ENCODE measurements around the gene CACNG7.
"Not testable (repeated sequence)": the region's sequence is repeated elsewhere in the genome, so short reads cannot be mapped to it uniquely, and the experiment has no call there.

The CACNG7 gene, protein sequence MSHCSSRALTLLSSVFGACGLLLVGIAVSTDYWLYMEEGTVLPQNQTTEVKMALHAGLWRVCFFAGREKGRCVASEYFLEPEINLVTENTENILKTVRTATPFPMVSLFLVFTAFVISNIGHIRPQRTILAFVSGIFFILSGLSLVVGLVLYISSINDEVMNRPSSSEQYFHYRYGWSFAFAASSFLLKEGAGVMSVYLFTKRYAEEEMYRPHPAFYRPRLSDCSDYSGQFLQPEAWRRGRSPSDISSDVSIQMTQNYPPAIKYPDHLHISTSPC

DNA sequence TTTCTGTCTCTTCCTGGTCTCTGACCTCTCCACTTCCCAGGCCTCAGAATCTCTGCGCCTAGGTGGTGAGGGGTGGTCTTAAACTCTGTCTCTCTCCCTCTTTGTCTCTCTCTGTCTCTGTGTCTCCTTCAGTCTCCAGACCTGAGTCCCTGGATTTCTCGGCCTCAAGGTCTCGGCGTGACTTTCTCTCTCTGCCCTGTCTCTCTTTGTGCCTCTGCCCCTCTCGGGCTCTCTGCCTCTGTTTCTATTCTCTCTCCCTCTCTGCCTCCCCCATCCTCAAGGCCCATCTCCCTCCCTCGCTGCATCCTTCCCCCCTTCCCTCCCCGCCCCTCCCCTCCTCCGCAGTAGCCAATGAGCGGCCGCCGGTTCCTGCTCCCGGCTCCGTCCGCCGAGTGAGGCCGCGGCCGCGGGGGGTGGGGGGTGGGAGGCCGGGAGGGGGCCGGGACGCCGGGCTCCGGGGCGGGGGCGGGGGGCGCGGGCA lies at the start of gene CACNG7:
TSS of gene CACNG7 (plus strand) at position 344 of the 481 bp plus-strand sequence. CDS start 3,554 bp downstream, outside the sequence.
- DNase-seq = no peak

DNA sequence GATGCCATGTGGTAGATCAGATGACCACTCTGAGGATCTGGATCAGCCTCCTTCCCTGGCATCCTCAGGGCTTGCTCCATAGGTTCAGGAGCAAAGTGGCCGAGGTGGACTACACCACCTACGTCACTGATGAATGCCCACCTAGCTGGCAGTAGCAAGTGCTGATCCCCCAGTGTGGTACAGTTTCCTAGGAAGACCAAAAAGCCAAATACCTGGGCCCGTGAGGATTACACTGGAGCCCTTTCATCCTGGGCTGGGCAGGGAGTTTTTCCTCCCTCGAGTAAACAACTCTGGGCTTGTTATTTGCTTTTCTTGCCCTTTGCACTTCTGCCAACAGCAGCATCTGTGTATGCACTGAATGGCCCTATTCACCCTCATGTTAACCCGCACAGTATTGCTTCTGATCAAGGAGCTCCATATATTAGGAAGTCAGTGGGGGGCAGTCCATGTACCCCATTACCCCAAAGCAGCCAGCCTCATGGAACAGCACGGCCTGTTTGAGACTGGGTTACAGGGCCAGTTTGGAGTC lies 44.7 kb upstream of the CACNG7 start:
- no peak for DNase-seq

DNA sequence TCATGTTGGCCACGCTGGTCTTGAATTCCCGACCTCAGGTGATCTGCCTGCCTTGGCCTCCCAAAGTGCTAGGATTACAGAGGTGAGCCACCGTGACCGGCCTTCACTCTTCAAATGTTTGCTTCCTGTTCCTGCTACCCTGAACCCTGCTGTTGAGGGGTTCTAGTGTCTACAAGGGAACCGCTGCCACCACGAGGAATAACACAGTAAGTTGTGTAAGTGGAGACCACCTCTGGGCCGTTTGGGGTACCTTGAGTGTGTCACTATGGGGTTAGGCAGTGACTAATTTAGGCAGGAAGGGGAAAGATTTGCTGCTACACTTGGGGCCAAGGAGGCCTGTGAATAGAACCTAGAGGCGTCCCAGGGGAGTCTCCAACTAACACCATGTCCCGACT lies 43.6 kb upstream of the CACNG7 start:
- DNase-seq = no peak

DNA sequence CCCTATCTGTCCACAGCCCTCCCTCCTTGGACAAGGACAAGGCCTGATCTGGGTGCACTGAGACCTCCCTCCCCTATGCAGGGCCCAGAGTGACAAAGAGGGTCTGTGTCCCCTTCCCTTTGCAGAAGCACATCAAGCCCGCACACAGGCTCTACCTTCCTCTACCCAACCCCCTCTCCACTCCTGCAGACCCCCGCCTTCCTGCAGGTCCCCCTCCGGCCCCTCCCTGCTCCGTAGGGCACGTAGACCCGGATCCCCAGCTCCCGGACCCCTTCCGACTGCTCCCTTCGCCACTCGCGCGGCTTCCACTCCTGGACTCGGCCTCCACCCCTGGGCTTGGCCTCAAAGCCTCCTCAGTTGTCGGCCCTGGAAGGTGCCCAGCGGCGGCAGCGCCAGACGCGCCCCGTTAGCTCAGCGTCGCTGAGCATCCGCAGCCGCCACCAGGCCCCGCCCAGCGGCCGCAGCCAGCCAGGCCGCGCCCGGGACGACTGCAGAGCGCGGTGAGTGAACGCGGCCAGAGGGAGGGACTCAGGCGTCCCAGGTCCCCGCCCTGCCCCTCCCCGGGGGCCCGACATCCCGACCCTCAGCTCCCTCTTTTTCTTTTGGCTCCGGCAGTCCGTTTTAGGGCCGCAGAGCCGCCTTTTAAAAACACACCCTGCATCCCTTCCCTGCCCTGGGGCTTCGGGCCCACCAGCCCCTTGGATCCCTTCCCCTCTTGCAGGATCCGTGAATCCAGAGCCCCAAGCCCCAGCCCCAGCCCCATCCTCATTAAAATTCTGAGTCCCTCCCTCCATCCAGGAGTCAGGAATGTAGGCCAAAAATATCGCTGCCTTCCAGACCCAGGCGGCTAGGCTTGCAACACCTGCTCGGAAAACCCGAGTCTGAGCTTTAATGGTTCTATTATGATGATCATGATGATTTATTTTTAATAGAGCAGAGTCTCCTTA lies 42.9 kb upstream of the CACNG7 start:
- DNase-seq = peak; percentile 65 to 68

DNA sequence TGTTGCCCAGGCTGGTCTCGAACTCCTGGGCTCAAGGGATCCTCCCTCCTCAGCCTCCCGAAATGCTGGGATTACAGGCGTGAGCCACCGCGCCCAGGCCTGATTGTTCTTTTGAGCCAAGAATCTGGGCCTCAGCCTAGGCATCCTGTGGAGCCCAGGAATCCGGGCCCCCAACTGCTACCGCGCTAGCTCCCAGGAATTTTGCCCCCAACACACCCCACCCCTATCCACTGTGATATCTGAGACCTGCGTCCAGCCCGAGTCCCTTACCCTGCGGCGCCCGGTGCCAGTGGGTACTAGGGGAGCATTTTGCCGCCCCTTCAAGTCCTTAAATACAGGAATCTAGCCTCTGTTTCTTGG lies 42.2 kb upstream of the CACNG7 start:
- no peak for DNase-seq

DNA sequence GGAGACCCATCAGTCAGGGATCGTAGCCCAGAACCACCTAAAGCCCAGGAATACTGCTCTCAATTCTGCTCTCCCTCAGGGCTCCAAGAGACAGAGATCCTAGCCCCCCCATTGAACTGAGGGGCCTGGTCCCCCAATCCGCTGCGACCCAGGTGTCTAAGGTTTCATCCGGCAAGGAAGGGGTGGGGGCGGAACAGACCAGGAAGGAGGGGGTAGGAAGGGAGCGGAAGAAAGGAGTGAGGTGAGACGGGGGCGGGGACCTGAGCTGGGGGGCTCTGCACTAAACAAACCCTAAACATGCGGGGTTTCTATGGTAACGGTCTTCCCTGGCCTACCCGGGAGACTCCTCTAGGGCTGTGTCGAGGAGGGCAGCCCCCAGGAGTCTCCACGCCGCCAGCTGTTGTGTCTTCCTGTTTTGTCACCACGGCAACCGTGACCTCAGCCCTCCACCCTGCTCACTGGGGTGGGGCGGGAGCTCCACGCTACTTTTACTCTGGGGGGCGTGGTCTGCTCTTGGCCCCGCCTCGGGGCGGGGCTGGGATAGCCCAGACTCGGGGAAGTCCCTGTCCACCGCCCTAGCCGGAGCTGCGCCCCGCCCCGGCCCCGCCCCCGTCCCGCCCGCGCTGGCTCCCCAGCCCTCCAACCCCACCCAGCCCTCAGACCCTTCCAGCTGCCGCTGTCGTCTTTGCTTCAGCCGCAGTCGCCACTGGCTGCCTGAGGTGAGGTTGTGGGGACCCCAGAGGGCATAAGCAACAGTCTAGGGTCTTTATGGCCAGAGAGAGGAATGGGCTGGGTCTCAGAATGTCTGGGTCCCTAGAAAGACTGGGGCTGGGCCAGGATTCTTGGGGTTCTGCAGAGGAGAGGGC lies 41.6 kb upstream of the CACNG7 start, which contains the start of gene MYADM:
TSS of gene MYADM (plus strand) at position 659 of the 866 bp plus-strand sequence. CDS start 5,647 bp downstream, outside the sequence.
- peak; percentile 98 to 99 for DNase-seq

DNA sequence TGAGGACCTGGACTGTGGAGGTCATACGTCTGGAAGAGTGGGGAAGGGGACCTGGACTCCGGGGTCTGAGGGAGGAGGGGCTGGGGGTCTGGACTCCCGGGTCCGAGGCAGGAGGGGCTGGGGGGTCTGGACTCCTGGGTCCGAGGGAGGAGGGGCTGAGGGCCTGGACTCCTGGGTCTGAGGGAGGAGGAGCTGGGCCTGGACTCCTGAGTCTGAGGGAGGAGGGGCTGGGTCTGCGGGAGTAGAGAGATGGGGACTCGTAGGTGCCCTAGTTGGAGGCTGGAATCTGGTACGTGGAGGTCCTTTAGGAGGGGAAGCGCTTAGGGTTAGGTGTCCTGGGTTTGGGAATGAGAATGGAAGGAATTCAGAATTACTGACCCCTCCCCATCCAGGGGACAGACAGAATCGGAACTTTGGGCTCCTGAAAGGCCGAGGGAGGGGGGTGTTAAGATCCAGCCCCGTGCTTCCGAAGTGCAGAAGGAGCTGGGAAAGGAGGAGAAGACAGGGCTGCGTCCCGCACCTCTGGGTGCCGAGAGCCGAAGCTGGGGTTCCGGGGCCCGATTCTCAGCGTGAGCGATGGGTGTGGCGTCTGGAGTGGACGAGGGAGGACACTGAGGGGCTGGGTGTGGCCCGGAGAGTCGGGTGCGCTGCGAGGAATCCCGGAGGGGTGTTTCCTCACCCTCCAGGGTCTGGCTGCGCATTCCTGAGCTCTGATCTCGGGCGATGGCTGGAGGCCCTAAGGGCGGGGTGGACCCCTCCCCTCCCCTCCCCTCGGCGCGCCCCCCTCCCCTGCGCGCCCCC lies 40.8 kb upstream of the CACNG7 start:
- DNase-seq = peak; percentile 44 to 51

DNA sequence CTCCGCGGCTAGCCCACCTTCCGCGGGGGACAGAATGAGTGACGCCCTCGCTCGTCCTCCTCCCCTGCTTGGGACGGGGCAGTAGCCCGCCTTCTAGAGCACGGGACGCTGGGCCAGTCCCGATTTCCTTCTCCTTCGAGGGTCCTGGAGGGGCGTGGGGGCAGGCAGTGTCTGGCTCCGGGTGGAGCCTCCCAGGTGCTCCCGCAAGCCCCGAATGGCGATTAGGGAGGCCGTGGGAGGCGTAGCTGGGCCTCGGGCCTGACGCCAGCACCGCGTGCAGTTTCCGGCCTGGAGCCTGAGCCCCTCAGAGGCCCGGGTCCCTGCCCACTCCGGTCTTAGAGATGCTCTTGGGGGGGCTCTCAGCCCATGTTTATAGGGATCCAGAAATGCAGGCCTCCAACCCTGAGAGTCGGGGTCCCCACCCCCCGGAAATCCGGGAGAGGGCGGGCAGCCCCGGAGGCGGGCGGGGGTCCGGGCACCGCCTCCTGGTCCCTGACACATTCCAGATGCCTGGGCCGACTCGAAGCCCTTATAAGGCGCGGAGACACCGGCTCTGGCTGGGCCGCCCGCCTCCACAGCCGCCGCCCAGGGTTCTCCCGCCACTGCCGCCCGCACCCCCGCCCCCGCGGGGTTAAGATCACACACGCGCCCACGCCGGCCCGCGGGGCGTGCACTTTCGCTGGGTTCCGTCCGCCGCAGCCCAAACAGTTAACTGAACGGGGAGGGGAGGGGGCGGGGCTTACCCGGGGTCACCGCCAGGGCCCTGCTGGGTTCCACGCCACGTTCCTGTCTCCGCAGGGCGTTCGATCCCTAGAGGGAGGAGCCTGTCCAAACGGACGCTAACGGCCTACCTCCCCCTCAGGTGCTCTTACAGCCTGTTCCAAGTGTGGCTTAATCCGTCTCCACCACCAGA lies 39.9 kb upstream of the CACNG7 start:
- peak; percentile 79 to 86 for DNase-seq

DNA sequence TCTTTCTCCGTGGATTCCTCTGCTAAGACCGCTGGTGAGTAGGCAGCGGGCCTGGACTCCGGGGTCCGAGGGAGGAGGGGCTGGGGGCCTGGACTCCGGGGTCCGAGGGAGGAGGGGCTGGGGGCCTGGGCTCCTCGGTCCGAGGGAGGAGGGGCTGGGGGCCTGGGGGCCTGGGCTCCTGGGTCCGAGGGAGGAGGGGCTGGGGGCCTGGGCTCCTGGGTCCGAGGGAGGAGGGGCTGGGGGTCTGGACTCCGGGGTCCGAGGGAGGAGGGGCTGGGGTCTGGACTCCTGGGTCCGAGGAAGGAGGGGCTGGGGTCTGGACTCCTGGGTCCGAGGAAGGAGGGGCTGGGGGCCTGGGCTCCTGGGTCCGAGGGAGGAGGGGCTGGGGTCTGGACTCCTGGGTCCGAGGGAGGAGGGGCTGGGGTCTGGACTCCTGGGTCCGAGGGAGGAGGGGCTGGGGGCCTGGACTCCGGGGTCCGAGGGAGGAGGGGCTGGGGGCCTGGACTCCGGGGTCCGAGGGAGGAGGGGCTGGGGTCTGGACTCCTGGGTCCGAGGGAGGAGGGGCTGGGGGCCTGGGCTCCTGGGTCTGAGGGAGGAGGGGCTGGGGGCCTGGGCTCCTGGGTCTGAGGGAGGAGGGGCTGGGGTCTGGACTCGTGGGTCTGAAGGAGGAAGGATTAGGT lies 39.1 kb upstream of the CACNG7 start:
- DNase-seq = not testable (repeated sequence)

DNA sequence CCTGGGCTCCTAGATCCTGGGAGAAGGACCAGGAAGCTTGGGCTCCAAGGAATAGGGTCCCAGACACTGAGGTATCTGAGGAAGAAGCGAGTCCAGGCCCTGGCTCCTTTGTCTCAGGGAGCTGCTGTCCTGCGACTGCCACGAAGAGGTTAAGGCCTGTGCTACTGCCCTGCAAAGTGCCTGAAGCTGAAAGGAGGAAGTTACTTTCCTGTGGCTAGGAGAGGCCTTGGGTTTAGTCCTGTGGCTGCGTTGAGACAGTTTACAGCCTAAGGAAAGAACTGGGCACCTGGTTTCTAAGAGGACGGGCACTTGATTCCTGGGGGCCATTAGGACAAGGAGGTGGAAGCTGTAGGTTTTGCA lies 38.6 kb upstream of the CACNG7 start:
- no peak for DNase-seq

DNA sequence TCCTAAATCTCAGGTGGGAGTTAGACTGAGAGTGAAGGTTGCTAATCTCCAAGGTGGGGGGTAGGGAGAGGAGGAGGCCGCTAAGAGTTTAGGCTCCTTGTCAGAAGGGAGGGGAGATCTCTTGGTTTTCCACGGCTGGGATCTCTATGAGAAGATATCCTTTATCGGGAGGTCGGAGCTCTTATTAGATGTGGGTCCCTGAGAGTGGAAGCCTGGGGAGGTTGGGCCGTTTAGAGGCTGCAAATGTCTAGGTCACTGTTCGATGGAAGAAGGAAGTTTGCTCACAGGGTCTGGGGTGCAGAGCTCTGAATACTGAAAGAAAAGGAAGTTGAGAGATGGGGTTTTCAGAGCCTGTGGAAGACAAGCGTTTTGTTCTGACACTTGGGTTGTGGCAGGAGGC lies 37.6 kb upstream of the CACNG7 start:
- DNase-seq = no peak

DNA sequence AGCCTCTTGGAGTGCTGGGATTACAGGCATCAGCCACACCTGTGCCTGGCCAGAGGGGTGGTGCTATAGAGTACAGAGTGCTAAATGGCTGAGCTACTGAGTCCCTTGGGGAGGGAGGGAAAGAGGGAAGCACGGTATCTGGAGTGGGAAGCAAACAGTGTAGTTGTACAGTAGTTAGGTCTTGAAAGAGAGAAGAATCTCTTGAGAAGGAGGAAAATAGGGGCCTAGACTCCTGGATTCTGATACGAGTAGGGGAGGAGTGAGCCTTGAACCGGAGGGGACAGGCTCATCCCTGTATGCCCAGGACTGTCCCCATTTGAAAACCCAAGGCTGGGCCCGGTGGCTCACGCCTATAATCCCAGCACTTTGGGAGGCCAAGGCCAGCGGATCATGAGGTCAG lies 36.3 kb upstream of the CACNG7 start:
- DNase-seq = no peak

DNA sequence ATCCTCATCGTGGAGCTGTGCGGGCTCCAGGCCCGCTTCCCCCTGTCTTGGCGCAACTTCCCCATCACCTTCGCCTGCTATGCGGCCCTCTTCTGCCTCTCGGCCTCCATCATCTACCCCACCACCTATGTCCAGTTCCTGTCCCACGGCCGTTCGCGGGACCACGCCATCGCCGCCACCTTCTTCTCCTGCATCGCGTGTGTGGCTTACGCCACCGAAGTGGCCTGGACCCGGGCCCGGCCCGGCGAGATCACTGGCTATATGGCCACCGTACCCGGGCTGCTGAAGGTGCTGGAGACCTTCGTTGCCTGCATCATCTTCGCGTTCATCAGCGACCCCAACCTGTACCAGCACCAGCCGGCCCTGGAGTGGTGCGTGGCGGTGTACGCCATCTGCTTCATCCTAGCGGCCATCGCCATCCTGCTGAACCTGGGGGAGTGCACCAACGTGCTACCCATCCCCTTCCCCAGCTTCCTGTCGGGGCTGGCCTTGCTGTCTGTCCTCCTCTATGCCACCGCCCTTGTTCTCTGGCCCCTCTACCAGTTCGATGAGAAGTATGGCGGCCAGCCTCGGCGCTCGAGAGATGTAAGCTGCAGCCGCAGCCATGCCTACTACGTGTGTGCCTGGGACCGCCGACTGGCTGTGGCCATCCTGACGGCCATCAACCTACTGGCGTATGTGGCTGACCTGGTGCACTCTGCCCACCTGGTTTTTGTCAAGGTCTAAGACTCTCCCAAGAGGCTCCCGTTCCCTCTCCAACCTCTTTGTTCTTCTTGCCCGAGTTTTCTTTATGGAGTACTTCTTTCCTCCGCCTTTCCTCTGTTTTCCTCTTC lies 35.1 kb upstream of the CACNG7 start:
- DNase-seq = no peak

DNA sequence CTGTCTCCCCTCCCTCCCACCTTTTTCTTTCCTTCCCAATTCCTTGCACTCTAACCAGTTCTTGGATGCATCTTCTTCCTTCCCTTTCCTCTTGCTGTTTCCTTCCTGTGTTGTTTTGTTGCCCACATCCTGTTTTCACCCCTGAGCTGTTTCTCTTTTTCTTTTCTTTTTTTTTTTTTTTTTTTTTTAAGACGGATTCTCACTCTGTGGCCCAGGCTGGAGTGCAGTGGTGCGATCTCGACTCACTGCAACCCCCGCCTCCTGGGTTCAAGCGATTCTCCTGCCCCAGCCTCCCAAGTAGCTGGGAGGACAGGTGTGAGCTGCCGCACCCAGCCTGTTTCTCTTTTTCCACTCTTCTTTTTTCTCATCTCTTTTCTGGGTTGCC lies 34.5 kb upstream of the CACNG7 start:
- DNase-seq = no peak

DNA sequence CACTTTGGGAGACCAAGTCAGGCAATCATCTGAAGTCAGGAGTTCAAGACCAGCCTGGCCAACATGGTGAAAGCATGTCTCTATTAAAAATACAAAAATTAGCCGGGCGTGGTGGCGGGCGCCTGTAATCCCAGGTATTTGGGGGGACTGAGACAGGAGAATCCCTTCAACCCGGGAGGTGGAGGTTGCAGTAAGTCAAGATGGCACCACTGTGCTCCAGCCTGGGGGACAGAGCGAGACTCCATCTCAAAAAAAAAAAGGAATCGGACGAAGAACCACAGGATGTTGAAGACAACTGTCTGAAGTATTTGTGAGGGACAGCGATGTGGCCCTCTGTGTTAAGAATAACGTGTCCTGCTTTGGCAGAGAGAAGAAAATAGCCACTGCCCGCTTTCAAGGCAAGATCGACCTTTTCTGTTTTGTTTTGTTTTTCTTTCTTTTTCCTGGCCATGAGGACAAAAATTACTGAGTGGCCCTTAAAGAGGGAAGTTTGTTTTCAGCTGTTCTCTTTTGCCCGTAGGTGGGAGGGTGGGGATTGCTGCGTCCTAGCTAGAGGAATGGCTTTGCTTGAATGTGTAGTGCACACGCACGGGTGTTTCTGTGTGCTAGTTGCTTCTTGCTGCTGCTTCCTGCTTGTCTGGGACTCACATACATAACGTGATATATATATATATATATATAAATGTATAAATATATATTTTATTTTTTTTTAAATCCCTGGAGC lies 33.3 kb upstream of the CACNG7 start:
- no peak for DNase-seq

DNA sequence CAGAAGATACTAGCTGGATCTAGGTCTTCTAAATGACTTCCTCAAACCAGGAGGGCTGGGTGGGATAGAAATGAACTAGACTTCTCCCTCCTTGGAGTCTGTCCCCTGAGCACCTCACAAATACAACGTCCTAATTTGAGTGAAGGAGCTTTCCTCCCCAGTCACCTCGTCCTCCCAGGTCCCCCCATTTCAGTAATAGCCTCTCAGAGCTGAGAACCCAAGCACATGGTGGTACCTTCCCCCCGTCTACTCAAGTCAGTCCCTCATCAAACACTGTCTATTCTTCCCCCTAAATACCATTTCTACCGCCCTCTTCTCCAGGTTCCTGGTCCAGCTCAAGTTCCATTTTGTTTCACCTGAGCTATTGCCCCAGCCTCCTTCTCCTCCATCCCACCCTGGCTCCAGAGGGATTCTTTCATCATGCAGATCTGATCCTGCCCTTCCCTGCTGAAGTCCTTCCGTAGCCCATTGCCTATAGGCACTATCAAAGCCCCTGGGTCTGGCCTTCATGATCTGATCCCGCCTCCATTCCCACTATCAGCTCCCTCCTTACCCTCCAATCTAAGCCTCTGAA lies 32.3 kb upstream of the CACNG7 start:
- DNase-seq = no peak

DNA sequence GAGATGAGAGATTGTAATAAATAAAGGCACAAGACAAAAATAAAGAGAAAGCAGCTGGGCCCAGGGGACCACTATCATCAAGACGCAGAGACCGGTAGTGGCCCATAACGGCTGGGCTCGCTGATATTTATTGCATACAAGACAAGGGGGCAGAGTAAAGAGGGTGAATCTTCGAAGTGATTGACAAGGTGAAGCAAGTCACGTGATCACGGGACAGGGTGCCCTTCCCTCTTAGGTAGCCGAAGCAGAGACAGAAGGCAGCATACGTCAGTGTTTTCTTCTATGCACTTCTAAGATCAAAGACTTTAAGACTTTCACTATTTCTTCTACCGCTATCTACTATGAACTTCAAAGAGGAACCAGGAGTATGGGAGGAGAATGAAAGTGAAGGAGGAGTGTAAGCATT lies 31.7 kb upstream of the CACNG7 start:
- no peak for DNase-seq

DNA sequence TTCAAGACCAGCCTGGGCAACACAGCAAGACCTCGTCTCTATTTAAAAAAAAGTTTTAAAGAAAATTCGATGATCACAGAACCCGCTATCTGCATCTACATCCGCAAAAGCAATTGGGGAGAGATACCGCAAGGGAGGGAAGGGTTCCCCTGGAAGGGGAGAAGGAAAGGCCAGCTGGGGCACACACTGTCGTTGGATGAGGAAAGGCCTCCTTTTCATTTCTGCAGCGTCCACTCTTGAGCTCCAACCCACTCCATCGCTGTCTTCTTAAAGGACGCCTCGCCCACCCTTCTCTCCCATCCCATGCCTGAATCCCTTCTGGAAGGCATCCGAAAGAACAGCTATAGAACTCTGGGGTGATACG lies 30.3 kb upstream of the CACNG7 start:
- no peak for DNase-seq
